SJCRH30 (cell line): ENCODE results near the gene SLC25A14. TPM values are rescaled to one million over a fixed set of nuclear protein-coding genes. Genes with fewer than 3 reads are reported as not detected.
"Not testable (repeated sequence)": the region's sequence is repeated elsewhere in the genome, so short reads cannot be mapped to it uniquely, and the experiment has no call there.

Source experiments
- DNase-seq, 2 experiments: peaks; one replicate each; pipeline ENCODE4 v3.0.0-alpha.2; 2015 to 2020
- H3K27ac ChIP-seq: fragments of 250-450 bp; sonication (Bioruptor Pico); 2 replicates; pipeline ENCODE4 v1.5.1; 2020; ENCODE audit warnings: mild to moderate bottlenecking, moderate library complexity
- H3K27me3 ChIP-seq: fragments of 250-450 bp; sonication (Bioruptor Pico); 2 replicates; pipeline ENCODE4 v1.5.1; 2020; ENCODE audit warnings: mild to moderate bottlenecking, moderate library complexity
- H3K36me3 ChIP-seq: fragments of 250-450 bp; sonication (Bioruptor Pico); 2 replicates; pipeline ENCODE4 v1.5.1; 2020; ENCODE audit warnings: mild to moderate bottlenecking, moderate library complexity
- H3K4me1 ChIP-seq: fragments of 250-450 bp; sonication (Bioruptor Pico); 2 replicates; pipeline ENCODE4 v1.5.1; 2020; ENCODE audit warnings: mild to moderate bottlenecking, moderate library complexity
- H3K4me3 ChIP-seq: fragments of 250-450 bp; sonication (Bioruptor Pico); 2 replicates; pipeline ENCODE4 v1.5.1; 2020; ENCODE audit warnings: mild to moderate bottlenecking, moderate library complexity
- H3K9me3 ChIP-seq: fragments of 250-450 bp; sonication (Bioruptor Pico); replicated peaks from 2 replicates; pipeline ENCODE4 v1.5.1; 2020; ENCODE audit warnings: mild to moderate bottlenecking, moderate library complexity
- total RNA-seq: library from RNA; depleted of rRNA; stranded (reverse); fragments of >200 nt; shearing (Covaris generic); gene quantifications from 2 replicates; pipeline ENCODE4 v1.2.3, GENCODE V29; 2014

Gene SLC25A14
- total RNA-seq, 1 experiment from 2014 or later: 17.8 TPM

- not testable (repeated sequence) for H3K4me1 ChIP-seq
Observed at GRCh38 chrX:130338869-130339268, 850 bp upstream of the SLC25A14 start.

GRCh38 chrX:130340271-130340670 lies 552 bp downstream of the SLC25A14 start:
- H3K27ac ChIP-seq: peak overlapping the region; percentile 85
- DNase-seq: peak in 1 of 2 experiments; percentile 47
- no peaks in the 10 kb centered on the region for H3K9me3 ChIP-seq

More at GRCh38 chrX:130338869-130339268, 850 bp upstream of the SLC25A14 start:
- not testable (repeated sequence) for H3K9me3 ChIP-seq, H3K27me3 ChIP-seq, H3K36me3 ChIP-seq, DNase-seq
- Histone ChIP-seq H3K4me3 (peak overlapping the region; percentile 73), H3K27ac (peak overlapping the region; percentile 85)

DNA sequence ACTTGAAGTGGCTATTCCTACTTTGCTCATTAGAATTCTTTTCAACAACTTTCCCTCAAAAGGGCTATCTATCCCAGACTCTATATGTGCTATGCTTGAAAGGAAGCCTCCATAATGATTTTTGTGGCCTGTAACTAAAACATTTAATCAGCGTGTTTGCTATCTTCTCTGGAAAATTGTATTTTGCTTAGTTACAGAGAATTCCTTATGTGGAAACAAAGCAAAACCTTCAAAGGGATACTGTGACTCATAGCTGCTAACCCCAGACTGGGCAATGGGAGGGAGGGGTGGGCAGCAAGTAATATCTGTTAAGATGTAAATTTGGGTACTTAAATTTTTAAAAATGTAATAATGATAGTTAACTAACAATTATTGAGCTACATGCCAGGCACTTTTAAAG lies 3.7 kb downstream of the SLC25A14 start:
- no peak for DNase-seq
- H3K9me3 ChIP-seq: no peaks in the 10 kb centered on the region
- H3K4me3 ChIP-seq: no peak overlapping the region
- no peaks in the 10 kb centered on the region for H3K27me3 ChIP-seq
- H3K27ac ChIP-seq: no peak overlapping the region
- no peaks in the 10 kb centered on the region for H3K36me3 ChIP-seq
- no peaks in the 10 kb centered on the region for H3K4me1 ChIP-seq

More at GRCh38 chrX:130340271-130340670, 552 bp downstream of the SLC25A14 start:
- H3K4me3 ChIP-seq: peak overlapping the region; percentile 73
- H3K4me1 ChIP-seq: peaks cover 3% of the 10 kb centered on the region; the same call in 1 of the 2 replicates
- no peaks in the 10 kb centered on the region for H3K27me3 ChIP-seq
- H3K36me3 ChIP-seq: no peaks in the 10 kb centered on the region

DNA sequence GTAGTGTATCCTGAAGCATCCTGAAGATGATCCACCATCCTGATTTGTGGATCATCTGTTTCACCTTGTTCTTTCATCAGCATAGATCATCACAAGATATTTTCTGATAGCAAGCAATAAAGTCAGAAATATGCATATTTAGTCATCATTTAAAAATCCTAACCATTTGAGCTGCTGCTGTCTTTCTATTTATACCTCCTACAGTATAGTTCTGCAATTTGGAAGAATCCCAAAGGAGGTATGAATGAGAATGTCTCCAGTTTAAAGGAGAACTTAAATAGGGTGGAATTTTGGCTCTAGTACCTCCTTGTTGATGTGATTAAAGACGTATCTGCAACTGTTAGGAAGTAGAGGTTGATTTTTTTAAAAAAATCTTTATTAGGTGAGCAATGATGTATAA lies 7.6 kb downstream of the SLC25A14 start:
- Histone ChIP-seq H3K4me1 (no peaks in the 10 kb centered on the region), H3K4me3 (no peak overlapping the region), H3K27me3 (no peaks in the 10 kb centered on the region), H3K9me3 (no peaks in the 10 kb centered on the region), H3K36me3 (no peaks in the 10 kb centered on the region), H3K27ac (no peak overlapping the region)
- no peak for DNase-seq

DNA sequence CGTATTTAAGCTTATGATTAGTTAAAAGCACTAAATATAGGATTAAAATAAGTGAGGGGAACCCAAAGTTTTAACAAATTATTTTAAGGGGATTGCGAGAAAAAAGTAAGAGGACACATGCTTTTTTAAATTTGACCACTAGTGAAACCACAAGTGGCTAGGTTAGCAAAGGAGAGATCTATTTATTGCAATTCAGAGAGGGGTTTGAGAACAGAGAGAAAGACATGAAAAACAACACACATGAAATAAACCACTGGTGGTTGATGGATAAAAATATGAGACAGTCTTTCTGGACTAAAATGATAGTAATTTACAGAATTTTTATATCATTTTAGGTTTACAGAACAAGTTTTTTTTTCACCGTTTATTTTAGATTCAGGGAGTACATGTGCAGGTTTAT lies 11.8 kb downstream of the SLC25A14 start:
- no peaks in the 10 kb centered on the region for H3K36me3 ChIP-seq
- H3K4me1 ChIP-seq: no peaks in the 10 kb centered on the region
- H3K27ac ChIP-seq: no peak overlapping the region
- no peak overlapping the region for H3K4me3 ChIP-seq
- no peaks in the 10 kb centered on the region for H3K9me3 ChIP-seq
- no peaks in the 10 kb centered on the region for H3K27me3 ChIP-seq
- DNase-seq: no peak

DNA sequence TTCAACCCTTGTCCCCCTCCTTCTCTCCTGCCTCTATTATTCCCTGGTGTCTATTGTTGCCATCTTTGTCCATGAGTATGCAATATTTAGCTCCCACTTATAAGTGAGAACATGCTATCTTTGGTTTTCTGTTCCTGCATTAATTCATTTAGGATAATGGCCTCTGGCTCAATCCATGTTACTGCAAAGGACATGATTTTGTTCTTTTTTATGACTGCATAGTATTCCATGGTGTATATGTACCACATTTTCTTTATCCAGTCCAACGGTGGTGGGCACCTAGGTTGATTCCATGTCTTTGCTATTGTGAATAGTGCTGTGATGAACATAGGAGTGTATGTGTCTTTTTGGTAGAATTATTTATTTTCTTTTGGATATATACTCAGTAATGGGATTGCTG lies 12.3 kb downstream of the SLC25A14 start:
- H3K9me3 ChIP-seq, H3K4me1 ChIP-seq, H3K36me3 ChIP-seq, H3K27ac ChIP-seq, DNase-seq, H3K27me3 ChIP-seq, H3K4me3 ChIP-seq: not testable (repeated sequence)

DNA sequence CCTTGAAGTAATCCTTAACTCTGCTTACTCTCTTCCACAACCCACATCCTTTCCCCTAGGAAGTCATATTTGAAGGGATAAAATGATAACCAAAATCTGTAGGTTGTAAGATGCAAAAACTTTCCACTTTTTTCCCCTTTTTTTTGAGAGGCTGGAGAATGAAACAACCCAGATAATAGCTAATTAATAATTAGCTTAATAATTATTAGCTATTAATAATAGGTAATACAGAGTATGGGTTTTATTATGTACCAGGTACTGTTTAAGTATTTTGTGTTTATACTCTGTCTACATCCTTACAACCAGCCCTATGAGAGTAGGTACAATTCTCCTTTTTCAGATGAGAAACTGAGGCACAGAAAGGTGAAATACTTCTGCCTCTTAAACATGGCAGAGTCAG lies 36.4 kb downstream of the SLC25A14 start:
- Histone ChIP-seq H3K4me3 (no peak overlapping the region), H3K36me3 (no peaks in the 10 kb centered on the region), H3K9me3 (no peaks in the 10 kb centered on the region), H3K27ac (no peak overlapping the region), H3K27me3 (no peaks in the 10 kb centered on the region), H3K4me1 (no peaks in the 10 kb centered on the region)
- DNase-seq: no peak

DNA sequence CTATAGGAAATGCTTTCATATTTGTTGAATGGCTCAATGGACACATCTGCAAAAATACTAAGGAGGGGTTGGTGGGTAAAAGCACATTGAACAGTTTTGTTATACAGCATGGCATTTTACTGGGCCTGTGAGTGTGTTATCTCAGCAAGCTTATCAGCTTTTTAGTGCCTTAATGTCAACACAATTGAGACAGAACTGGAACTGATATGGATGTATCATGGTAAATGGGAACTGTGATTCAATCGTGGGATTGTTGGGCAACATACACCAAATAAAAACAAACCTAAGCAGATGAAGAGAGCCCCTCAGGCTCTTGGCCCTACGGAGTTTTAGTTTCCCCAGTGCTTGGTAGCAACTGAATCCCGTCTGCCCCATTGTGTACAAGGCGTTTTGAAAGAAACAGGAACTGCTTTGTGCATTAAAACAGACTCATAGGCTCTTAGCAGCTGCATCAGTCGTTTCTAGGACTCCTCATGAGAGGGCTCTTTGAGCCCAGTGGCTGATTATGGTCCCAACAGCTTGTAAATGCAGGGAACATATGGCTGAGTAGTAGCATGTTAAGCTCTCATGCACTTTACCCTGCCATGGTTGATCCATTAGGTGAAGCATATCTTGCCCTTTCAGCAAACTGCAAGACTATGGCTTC lies 38.4 kb downstream of the SLC25A14 start:
- no peaks in the 10 kb centered on the region for H3K27me3 ChIP-seq
- no peaks in the 10 kb centered on the region for H3K9me3 ChIP-seq
- no peak overlapping the region for H3K4me3 ChIP-seq
- H3K36me3 ChIP-seq: no peaks in the 10 kb centered on the region
- no peaks in the 10 kb centered on the region for H3K4me1 ChIP-seq
- DNase-seq: peak in 1 of 2 experiments; percentile 31
- no peak overlapping the region for H3K27ac ChIP-seq

- no peak for DNase-seq
- H3K9me3 ChIP-seq: no peaks in the 10 kb centered on the region
- no peaks in the 10 kb centered on the region for H3K36me3 ChIP-seq
- no peak within 1 kb of the TSS for H3K27ac ChIP-seq
- H3K4me1 ChIP-seq: no peaks in the 10 kb centered on the region
- H3K4me3 ChIP-seq: no peak within 1 kb of the TSS
- H3K27me3 ChIP-seq: no peaks in the 10 kb centered on the region
Observed at GRCh38 chrX:130385520-130385919, 45.8 kb downstream of the SLC25A14 start, which contains the start of gene GPR119. Gene GPR119 (minus strand): TSS chrX:130385674. CDS start chrX:130385447, 227 bp downstream.

DNA sequence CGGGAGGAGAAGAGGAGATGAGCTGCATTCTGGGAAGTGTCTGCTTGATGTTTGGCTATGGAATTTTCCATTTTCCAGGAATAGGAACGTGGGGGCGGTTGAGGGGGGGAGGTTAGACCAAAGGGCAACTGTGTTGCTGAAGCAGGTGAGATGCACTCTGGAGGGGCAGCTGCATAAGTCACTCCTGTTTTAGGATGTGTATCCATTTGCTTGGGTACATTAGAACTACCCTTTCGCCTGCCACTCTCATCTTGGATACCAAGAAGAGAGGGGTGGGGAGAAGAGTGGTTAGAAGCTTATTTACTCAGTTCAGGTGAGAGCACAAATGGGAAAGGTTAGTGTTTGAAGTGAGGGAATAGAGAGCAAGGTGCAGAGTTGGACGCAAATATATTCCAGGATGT lies 46.7 kb downstream of the SLC25A14 start:
- no peak overlapping the region for H3K4me3 ChIP-seq
- no peak overlapping the region for H3K27ac ChIP-seq
- no peaks in the 10 kb centered on the region for H3K36me3 ChIP-seq
- no peak for DNase-seq
- no peaks in the 10 kb centered on the region for H3K27me3 ChIP-seq
- no peaks in the 10 kb centered on the region for H3K4me1 ChIP-seq
- no peaks in the 10 kb centered on the region for H3K9me3 ChIP-seq

- peak; percentile 40 to 66 for DNase-seq
- H3K27ac ChIP-seq: no peak overlapping the region
- H3K36me3 ChIP-seq: no peaks in the 10 kb centered on the region
- H3K9me3 ChIP-seq: no peaks in the 10 kb centered on the region
- H3K4me1 ChIP-seq: no peaks in the 10 kb centered on the region
- H3K4me3 ChIP-seq: no peak overlapping the region
- H3K27me3 ChIP-seq: no peaks in the 10 kb centered on the region
Observed at GRCh38 chrX:130393451-130394074, 53.8 kb downstream of the SLC25A14 start.

- DNase-seq: peak; percentile 9 to 38
- Histone ChIP-seq H3K36me3 (no peaks in the 10 kb centered on the region), H3K4me3 (no peak overlapping the region), H3K9me3 (no peaks in the 10 kb centered on the region), H3K27ac (no peak overlapping the region), H3K4me1 (no peaks in the 10 kb centered on the region), H3K27me3 (no peaks in the 10 kb centered on the region)
Observed at GRCh38 chrX:130395341-130395740, 55.6 kb downstream of the SLC25A14 start.

DNA sequence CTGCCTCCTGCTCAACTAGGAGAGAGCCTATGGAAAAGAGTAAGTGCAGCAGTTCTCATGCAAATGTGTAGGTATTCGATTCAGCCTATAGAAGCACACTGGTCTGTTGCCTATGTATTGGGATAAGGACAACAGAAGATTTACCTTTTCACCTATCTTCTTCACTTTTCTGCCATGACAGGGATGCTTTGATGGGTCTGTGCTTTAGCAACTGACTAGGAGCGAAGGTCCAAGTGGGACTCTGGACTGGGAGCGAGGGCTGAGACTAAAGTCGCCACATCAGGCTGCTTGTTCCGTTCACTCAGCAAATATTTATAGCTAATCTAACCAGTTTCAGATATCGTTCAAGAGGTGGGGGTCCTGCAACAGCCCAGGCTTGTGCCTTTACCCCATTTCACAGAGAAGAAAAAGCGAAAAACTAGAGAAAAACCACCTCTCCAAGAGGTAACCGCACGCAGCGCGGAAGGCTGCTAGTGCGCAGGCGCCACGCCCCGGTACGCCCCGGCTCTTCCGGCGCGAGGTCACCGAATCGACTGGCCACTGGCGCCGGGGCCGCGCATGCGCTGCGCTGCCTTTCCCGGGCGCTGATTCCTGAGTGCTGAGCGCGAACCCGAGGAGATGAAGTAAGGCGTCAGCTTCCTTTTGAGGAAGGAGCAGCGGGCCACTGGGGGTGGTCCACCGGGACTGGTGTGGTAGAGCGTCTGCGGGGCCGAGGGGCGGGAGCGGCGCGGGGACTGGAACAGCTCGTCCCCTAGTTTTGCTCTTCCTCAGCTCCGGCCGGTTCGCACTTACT lies 61.9 kb downstream of the SLC25A14 start, which contains the start of gene RBMX2:
RBMX2 (plus strand) TSS at position 573 of the 793 bp plus-strand sequence; CDS start at position 619, 46 bp downstream.
- no peaks in the 10 kb centered on the region for H3K9me3 ChIP-seq
- DNase-seq: peak; percentile 67 to 80
- no peaks in the 10 kb centered on the region for H3K4me1 ChIP-seq
- H3K27ac ChIP-seq: peak within 1 kb of the TSS; percentile 64
- peak within 1 kb of the TSS; percentile 73 for H3K4me3 ChIP-seq
- no peaks in the 10 kb centered on the region for H3K27me3 ChIP-seq
- no peaks in the 10 kb centered on the region for H3K36me3 ChIP-seq

GRCh38 chrX:130402208-130402684 lies 62.5 kb downstream of the SLC25A14 start:
- Histone ChIP-seq H3K4me1 (no peaks in the 10 kb centered on the region), H3K4me3 (peak overlapping the region; percentile 73), H3K27ac (peak overlapping the region; percentile 64; the same call in 1 of the 2 replicates), H3K27me3 (no peaks in the 10 kb centered on the region), H3K9me3 (no peaks in the 10 kb centered on the region), H3K36me3 (no peaks in the 10 kb centered on the region)
- no peak for DNase-seq

- Histone ChIP-seq H3K4me1 (no peaks in the 10 kb centered on the region), H3K4me3 (no peak overlapping the region), H3K9me3 (no peaks in the 10 kb centered on the region), H3K36me3 (0 out of 2 replicates have a peak, but pooled peaks cover 3% of the 10 kb centered on the region), H3K27ac (no peak overlapping the region), H3K27me3 (no peaks in the 10 kb centered on the region)
- no peak for DNase-seq
Observed at GRCh38 chrX:130413415-130413814, 73.7 kb downstream of the SLC25A14 start.
